Smooth muscle cell of the umbilical artery (primary cell): ENCODE measurements around the gene PTGER3. TPM values are rescaled to one million over a fixed set of nuclear protein-coding genes. Genes with fewer than 3 reads are reported as not detected.

Experiments used
- total RNA-seq: library from RNA; depleted of rRNA; stranded (reverse); fragments of >200 nt; gene quantifications from 2 replicates; pipeline ENCODE4 v1.2.3, GENCODE V29; 2014

Gene PTGER3
- total RNA-seq: under 0.01 and 1.2 TPM in 2 replicates

GRCh38 chr1:71047635-71048607 is at the start of gene PTGER3:
Gene PTGER3, minus strand, starts transcription at chr1:71047816. Its CDS starts 239 bp downstream, at chr1:71047577.

GRCh38 chr1:71080739-71081696 is 33.4 kb upstream of the PTGER3 start, which contains the start of gene ZRANB2:
Gene ZRANB2, minus strand, starts transcription at chr1:71081035. Its CDS starts 40 bp downstream, at chr1:71080995.

Other genes starting within 250 kb of the PTGER3 start
- 37.4 and 64.4 TPM in 2 replicates for gene ZRANB2, start 33.2 kb upstream of the PTGER3 start, total RNA-seq